ENCODE results near the gene CAMK2B.

Gene CAMK2B

DNA sequence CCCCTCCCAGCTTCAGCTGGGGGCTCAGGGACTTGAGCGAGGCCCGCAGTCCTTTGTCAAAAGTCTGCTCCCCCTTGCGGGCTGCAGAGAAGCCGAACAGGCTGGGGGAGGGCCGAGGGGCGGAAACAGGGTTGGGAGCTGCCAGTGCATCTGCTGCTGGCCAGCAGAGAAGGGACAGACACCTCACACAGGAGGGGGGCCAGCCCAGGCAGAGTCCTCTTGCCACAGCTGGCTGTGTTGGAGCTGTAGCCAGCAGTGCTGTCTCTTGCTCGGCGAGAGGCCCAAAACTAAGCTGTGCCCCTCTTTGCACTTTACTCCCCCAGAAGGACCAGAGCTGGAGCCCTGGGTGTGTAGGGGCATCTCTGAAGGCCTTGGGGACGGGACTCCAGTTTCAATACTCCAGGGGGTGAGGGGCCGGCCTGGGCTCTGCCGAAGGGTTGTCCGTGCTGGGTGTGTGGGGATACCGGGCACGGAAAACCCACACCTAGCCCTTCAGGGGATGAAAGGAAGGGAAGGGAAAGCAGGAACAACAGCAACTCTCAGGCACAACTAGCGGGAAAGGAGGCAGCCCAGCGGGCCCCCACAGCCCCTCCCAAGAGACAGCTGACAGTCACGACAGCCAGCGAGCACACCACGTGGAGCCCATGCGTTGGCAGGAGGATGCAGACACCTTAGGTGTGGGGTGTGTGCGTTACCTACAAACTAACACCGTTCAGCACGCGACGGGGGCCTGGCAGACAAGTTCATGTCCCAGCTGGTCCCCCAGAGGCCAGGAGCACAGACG, 106.8 kb downstream of the CAMK2B start:
- peaks cover 67% of the 10 kb centered on the region for H3K4me1 Mint-ChIP-seq
- H3K4me3 Mint-ChIP-seq = peak overlapping the region; percentile 45
- TF ChIP-seq, protein P1, sequence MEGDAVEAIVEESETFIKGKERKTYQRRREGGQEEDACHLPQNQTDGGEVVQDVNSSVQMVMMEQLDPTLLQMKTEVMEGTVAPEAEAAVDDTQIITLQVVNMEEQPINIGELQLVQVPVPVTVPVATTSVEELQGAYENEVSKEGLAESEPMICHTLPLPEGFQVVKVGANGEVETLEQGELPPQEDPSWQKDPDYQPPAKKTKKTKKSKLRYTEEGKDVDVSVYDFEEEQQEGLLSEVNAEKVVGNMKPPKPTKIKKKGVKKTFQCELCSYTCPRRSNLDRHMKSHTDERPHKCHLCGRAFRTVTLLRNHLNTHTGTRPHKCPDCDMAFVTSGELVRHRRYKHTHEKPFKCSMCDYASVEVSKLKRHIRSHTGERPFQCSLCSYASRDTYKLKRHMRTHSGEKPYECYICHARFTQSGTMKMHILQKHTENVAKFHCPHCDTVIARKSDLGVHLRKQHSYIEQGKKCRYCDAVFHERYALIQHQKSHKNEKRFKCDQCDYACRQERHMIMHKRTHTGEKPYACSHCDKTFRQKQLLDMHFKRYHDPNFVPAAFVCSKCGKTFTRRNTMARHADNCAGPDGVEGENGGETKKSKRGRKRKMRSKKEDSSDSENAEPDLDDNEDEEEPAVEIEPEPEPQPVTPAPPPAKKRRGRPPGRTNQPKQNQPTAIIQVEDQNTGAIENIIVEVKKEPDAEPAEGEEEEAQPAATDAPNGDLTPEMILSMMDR (IDR thresholded peaks at IDR 0.05) = peak; percentile 24
- DNase-seq = peak; percentile 76
- no peaks in the 10 kb centered on the region for H3K36me3 Mint-ChIP-seq (ENCODE audit: low read depth)
- H3K27me3 Mint-ChIP-seq (ENCODE audit: low read depth, poor library complexity) = no peaks in the 10 kb centered on the region
- H3K27ac Mint-ChIP-seq = no peak overlapping the region
- H3K9me3 Mint-ChIP-seq = no peaks in the 10 kb centered on the region

DNA sequence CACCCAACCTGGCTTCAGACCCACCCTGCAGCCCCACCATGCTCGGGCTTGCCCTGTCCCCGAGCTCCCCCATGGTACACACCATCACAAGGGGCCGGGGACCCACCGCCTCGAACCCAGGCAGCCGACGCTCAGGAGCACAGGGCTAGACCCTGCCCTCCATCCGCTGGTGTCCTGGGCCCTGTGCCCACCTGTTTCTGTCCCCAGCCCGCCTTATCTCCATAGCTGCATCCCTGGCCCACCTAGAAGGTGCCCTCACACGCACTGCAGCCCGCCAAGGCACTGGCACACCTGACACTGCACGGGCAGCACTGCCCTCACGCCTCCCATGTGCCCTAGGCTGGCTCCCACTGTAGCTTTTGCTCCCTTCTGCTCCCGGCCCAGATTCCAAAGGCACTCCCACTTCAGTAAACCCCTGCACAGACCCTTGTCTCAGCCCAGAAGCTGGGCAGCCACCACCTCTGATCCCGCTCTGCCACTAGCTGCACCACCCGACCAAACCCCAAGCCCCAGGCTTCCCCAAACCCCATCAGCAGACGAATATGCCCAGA, 107.5 kb downstream of the CAMK2B start:
- Mint-ChIP-seq H3K27me3 (ENCODE audit: low read depth, poor library complexity) (no peaks in the 10 kb centered on the region), H3K27ac (no peak overlapping the region), H3K4me1 (peaks cover 61% of the 10 kb centered on the region), H3K9me3 (no peaks in the 10 kb centered on the region), H3K4me3 (peak overlapping the region; percentile 45), H3K36me3 (ENCODE audit: low read depth) (no peaks in the 10 kb centered on the region)
- DNase-seq = no peak
- TF ChIP-seq, protein P1 (IDR thresholded peaks at IDR 0.05) = no peak

DNA sequence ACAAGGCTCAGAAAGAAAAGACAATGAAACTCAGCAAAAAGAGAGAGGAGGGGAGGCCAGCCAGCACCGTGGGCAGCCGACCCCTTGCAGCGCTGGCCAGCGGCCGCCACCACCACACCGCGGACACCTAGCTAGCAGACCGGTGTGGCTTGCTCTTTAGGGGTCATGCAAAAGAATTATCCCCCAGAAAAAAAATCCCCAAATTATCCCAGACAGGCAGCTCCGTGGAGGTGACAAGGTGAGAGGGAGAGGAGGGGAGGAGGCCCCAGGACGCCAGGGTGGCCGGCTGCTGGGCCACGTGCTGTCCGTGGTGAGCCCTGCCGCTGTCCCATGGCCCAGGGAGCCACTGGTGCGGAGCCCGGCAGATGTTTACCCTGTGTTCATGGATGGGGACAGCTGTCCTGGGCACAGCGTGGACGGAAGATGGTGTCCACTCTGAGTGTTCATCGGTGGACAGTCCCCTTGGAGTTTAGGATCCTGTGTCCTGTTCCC, 108.1 kb downstream of the CAMK2B start:
- TF ChIP-seq, protein P1 (IDR thresholded peaks at IDR 0.05) = no peak
- Mint-ChIP-seq H3K4me1 (peaks cover 61% of the 10 kb centered on the region), H3K27ac (peak overlapping the region; percentile 88), H3K9me3 (no peaks in the 10 kb centered on the region), H3K4me3 (no peak overlapping the region), H3K27me3 (ENCODE audit: low read depth, poor library complexity) (no peaks in the 10 kb centered on the region), H3K36me3 (ENCODE audit: low read depth) (peaks cover 3% of the 10 kb centered on the region)
- DNase-seq = no peak

DNA sequence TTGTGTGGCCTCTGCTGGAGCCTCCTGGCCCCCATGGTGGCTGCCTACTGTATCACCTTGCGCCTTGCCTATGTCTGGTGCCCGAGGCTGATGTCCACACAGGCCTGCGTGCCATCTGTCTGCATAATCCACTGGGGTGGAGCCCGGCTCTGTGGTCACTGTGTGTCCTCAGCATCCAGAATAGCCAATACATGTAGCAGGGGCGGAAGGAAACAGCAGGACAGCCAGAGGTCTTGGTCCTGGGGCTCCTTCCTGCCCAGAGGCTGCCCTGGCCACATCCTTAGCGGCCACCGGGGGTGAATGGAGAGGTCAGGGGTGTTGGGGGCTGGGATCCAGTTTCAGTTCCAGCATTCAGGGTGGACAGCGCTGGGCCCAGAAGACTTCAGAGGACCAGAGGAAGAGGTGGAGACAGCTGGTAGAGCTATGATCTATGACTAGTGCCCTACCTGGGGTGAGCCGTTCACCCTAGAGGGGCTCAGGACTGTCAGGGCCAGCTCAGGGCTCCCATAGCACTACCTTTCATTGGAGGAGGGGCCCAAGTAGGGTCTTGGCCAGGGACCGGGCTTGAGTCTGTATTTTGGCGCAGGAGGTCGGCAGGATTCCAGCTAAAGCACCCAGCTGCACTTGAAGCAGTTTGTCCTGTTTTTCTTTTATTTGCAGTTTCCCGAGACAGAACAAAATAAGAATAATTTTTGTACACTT, 108.7 kb downstream of the CAMK2B start:
- Mint-ChIP-seq H3K4me3 (no peak overlapping the region), H3K27me3 (ENCODE audit: low read depth, poor library complexity) (no peaks in the 10 kb centered on the region), H3K9me3 (no peaks in the 10 kb centered on the region), H3K27ac (peak overlapping the region; percentile 88), H3K36me3 (ENCODE audit: low read depth) (peaks cover 6% of the 10 kb centered on the region), H3K4me1 (peaks cover 55% of the 10 kb centered on the region)
- DNase-seq = no peak
- TF ChIP-seq, protein P1 (IDR thresholded peaks at IDR 0.05) = no peak

DNA sequence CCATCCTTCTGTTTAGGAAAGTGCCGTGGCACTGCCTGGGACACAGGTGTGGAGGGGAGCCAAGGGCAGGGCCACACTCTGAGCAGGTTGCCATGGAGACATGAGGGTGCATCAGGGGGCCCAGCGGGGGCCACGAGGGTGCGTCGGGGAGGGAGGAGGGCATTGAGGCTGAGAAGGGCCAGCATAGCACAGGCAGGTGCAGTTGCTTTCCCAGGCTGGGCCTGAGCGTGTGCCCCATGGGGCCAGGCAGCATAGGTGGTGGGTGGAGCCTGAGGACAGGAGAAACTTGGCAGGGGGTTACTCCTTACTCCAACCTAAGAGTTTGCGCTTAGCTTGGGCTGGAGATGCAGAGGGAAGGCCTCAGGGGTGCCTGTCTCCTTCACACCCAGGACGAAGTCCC, 109.4 kb downstream of the CAMK2B start:
- DNase-seq = no peak
- TF ChIP-seq, protein P1 (IDR thresholded peaks at IDR 0.05) = no peak

More for the DNA sequence above, 109.4 kb downstream of the CAMK2B start:
- Mint-ChIP-seq H3K27me3 (ENCODE audit: low read depth, poor library complexity) (no peaks in the 10 kb centered on the region), H3K9me3 (no peaks in the 10 kb centered on the region), H3K4me3 (no peak overlapping the region), H3K4me1 (peaks cover 52% of the 10 kb centered on the region), H3K27ac (no peak overlapping the region), H3K36me3 (ENCODE audit: low read depth) (peaks cover 10% of the 10 kb centered on the region)
